Measurements from ENCODE around the gene RASAL1.

Gene RASAL1

DNA sequence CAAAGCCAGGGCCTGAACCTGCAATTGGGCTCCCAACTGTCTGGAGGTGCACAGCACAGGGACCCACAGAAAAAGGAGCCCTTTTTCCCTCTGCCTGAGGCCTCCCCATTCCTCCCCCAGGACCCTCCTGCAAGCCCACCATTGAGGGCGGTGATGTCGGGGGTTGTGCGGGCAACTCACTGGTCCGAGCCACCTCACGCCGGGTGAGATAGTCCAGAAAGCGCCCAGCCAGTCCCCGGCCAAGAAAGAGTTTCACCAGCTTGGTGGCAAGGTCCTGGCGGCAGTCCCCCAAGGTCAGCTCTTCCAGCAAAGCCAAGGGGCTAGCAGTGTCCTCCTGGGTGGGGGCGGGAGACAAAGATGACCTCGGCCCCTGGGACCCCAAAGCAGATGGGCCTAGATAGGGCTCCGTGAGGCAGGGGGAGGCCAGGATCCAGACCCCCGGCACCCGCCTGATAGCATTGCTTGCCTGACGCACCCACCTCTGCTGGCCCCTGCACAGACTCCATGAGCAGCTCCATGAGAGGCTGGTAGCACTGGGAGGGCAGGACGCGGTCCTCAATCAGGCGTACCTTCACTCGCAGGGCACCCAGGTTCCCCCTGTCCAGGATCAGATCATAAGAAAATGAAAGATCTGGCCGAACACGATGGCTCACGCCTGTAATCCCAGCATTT, 20.0 kb downstream of the RASAL1 start:
- DNase-seq (ENCODE audit: low spot score), result no peak

DNA sequence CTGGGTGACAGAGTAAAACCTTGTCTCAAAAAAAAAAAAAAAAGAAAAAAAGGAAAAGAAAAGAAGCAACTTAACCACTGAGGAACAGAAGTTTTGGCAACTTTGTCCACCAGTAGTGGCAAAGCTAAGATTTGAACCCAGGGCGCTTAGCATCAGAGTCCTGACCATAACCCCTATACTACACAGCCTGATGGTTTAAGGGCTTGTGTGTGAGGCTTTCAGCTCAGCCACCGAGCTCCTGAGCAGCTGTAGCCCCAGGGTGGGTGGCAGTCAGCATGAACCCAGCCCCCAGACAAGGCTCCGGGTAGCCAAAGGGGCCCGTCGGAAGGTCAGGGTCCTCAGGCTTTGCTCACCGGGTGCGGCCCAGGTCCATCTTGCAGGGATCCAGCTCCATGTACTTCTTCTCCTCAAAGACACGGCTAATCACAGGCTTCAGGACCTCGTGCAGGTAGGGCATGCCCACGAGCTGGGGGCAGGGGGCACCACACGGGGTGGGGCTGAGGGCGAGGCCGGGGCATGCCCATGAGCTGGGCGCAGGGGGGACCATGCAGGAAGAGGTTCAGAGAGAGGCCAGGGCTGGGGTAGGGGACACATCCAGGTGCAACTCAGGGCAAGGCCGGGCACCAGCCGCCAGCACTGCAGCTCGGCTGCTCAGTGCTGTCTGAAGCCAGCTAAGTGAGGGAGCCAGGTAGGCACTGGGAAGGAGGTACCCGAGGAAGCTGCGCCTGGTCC, 20.9 kb downstream of the RASAL1 start:
- no peak for DNase-seq (ENCODE audit: low spot score)

DNA sequence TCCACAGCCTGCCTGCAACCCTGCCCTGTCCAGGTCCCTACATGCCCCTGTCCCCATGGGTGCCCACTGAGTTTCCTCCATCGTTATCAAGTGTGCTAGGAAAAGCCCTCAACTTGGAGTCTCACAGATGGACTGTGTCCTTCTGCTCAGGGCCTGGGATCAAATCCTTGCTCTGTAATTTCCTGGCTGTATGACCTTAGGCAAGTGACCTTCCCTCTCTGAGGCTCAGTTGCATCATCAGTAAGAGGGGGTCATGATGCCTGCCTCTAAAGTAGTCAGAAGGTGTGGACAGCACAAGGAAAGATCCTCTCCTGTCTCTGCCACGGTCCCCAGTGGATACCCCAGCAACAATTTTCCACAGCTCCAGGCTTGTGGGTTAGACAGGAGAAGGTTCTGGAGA, 22.2 kb downstream of the RASAL1 start:
- no peak for DNase-seq (ENCODE audit: low spot score)

DNA sequence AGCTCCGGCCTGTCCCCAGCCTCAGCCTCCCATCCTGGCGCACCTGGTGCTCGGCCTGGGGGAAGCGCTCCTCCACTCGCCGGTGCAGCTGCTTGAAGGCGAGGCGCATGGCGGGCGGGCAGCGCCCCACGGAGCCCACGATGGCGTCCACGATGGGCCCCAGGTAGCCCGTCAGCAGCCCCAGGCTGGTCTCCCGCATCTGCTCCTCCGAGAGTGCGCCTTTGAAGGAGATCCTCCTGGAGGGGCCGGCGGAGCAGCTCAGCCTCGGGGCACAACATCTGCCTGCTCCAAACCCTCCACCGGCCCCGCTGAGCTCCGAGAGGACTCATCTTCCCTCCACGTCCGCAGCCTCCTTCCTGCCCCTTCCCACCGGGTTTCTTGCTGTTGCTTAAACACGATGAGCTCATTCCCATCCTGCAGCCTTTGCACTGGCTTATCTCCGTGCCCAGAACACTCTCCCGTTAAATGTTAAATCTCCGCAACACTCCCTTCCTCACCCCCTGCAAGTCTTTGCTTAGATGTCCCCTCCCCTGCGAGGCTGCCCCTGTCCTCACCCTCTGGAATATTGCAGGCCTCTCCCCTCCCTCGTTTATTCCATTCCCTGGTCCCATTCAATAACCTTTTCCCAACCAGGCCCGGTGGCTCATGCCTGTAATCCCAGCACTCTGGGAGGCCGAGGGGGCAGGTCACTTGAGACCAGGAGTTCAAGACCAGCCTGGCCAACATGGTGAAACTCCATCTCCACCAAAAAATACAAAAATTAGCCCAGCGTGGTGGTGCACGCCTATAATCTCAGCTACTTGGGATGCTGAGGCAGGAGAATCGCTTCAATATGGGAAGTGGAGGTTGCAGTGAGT, 23.3 kb downstream of the RASAL1 start:
- no peak for DNase-seq (ENCODE audit: low spot score)

DNA sequence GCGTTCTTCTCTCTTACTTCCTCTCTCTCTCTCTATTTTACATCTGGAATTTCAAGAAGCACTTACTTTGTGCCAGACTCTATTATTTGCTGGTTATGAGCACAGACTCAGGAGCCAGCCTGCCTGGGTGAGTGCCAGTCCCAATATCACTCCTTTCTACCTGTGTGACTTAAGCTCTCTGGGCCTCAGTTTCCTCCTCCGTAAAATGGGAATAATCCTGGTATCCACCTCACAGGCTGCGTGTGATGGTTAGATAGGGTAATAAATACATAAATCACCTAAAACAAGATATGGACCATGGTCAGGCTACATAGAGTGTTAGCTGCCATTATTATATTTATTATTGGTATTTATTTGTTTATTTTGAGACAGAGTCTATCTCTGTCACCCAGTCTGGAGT, 24.3 kb downstream of the RASAL1 start:
- no peak for DNase-seq (ENCODE audit: low spot score)

DNA sequence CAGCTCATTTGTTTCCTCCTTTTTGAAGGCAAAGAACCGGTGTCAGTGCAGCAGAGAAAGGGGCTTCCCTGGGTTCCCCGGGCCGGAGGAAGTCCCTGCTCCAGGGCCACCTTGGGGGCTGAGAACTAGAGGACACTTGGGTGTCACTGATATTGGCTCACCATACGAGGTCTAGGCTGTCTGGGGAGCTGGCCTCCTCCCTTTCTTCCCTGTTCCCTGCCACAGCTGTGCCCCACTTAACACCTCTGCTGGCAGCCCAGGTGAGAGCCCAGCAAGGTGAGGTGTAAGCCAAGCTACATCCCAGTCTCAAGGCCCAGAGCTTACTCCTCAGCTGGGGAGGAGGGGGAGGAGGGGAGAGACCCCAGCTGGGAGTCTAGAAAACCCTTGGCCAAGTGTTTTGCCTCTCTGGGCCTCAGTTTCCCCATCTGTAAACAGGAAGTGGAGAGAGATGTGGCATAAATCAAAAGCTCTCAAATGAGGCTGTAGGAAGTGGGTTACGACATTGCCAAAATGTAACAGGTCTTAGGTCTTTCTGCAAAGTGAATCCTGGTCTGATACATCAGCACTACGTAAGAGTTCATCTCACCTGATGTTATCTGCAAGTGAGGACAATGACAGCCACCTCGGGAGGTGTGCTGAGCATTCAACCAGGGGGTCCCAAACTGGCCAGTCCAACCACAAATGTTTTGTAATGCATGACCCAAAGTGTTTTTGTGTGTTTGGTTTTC, 25.5 kb downstream of the RASAL1 start:
- DNase-seq (ENCODE audit: low spot score), result no peak

DNA sequence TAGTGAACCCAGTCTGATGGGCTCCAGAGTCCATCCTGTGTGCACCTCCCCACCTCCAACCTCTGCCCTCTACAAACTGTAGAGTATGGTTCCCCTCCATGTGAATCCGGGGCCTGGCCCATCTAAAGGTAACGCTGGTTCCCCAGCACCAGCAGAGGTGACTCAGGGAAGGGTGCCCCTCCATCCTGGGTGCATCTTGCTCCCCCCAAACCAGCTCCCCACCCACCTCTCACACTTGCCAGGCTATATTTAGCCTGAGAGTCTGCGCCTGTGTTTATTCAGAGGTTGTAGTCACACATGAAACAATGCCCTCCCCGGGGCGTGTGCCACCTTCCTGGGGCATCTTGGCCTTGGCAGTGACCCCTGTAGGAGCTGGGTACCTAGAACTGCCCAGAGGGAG, 26.2 kb downstream of the RASAL1 start:
- DNase-seq (ENCODE audit: low spot score), result no peak

DNA sequence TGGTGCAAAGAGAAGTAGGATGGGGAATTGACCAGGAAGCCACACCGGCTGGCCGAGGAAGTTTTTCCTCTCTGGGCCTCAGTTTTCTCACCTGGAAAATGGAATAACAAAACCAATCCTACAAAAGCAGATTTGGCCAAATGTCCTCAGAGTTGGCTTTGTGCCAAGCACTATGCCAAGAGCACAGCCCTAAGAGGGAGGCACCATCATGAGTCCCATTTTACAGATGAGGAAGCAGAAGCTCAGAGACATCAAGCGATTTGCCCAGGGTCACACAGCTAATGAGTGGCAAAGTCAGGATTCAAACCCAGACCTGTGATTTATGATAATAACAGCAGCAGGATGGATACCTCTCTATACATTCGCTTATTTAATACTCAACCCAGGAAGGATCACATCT, 27.3 kb downstream of the RASAL1 start:
- no peak for DNase-seq (ENCODE audit: low spot score)

DNA sequence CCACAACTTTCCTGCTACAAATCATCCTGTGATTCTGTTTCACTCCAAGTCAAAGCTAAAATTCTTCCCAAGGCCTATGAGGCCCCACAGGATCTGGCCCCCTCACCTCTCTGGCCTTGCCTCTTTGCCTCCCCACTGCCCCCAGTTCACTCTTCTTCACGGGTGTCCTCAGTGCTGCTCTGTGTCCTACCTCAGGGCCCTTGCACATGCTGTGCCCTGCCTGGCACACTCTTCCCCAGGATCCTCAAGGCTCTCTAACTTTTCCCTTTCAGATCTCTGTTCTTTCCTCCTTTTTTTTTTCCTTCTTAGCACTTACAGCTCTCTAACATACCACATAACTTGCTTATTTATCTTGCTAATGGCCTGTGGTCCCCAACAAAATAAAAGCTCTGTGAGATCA, 29.2 kb downstream of the RASAL1 start:
- no peak for DNase-seq (ENCODE audit: low spot score)

DNA sequence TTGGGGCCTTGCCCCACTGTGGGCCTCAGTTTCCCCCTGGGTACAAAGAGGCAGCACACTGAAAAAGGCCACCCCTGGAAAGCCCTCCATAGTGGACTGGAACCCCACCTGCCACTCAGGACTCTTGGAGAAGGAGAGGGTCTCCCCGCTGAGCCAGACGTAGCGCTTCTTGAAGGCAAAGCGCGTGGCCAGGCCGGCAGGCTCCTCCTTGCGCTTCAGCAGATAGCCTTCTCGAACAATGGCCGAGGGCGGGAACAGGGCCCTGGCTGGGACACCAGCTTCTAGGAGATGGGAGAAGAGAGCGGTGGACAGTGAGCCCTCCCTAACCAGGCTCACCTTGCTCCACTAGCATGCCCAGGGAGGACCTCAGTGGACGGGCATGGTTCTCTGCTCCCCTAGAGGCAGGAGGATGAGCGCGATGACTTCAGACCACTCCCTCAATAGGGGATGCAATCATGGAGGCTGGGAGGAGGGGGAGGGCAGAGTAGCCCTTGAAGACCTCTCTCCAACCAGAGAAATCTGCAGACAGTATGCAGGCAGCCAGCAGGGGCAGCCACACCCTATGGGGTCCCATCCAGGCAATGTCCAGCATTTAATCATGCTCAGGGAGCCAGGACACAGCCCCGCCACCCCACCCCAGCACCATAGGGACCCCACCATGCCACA, 29.8 kb downstream of the RASAL1 start:
- DNase-seq (ENCODE audit: low spot score), result no peak

DNA sequence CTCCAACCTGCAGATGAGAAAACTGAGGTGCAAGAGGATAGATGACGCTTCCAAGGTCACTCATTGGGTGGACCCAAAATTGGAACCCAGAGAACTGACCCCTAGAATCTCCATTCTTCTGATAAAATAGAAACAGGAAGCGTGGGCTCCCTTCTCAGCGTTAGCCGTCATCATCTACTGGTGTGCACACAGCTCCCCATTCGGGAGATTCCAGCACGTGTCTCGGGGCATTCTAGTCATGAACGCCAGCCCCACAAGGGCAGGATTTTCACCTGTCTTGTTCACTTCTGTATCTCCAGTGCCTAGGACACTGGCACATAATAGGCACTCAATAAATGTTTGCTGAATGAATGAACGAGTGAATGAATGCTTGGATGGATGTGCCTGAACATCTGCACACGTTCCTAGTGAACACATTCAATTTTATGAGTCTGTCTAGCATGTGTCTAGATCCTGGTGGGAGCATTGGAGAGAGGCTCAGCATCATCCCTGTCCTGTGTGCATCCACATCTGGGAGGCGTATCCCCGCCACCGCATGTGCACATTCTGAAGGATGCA, 30.5 kb downstream of the RASAL1 start:
- no peak for DNase-seq (ENCODE audit: low spot score)

DNA sequence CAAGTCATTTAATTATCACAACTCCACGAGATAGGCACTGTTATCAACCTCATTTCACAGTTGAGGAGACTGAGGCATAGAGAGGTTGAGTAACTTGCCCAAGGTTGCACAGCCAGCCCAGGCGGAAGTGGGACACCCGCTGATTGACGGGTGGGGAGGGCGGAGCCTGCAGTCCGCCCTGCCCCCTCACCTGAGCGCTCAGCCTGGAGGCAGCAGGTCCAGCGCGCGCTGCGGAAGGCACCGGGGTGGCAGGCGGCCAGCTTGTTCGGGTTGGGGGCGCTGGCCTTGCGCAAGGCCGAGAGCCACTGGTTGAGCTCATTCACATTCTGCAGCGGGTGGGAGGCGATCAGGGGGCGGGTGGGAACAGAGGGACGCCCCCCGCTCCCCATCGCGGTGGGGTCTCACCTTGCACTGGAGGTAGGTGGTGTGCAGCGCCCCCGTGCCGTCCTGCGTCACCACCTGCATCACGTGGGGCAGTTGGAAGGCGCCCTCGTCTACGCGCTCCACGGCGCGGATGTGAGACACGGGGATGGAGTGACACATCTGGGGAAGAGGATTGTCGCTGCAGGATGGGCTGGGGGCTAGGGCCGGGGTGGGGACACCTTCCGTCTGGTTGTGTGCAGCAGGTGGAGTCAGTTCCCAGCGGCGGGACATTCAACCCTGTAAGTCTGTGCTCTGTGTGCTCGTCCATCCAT, 31.7 kb downstream of the RASAL1 start:
- DNase-seq (ENCODE audit: low spot score), result no peak

DNA sequence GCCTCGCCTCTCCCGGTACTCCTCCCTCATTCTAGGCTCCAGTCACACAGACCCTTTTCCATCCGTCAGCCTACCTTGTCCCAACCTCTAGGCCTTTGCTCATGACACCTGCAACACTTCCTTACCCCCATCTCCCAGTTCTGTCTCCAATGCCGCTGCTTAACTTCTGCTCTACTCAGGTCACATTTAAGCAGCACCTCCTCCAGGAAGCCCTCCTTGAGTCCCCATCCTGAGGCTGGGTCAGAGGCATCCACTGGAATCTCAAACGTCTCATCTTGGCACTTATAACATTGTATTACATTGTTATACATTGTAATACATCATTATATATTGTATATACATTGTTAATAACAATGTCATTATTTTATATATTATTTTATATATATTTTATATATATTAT, 32.8 kb downstream of the RASAL1 start:
- no peak for DNase-seq (ENCODE audit: low spot score)

DNA sequence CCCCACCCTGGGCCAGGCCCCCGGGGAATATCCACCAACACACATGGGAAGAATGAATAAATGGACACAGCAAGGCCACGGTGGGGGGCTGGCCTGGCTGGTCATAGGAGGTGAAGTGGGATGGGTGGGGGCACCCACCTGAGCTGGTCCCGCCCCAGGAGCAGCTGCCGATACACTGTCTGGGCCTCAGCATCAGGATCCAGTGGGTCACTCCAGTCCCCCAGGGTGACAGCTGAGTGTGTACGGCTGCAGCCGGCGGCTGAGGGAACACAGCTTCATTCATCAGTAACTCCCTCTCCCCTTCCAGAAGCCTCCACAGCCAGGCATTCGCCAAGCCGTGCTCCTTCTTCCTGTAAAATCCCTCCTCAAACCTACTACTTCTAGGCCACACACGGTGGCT, 33.8 kb downstream of the RASAL1 start:
- no peak for DNase-seq (ENCODE audit: low spot score)

DNA sequence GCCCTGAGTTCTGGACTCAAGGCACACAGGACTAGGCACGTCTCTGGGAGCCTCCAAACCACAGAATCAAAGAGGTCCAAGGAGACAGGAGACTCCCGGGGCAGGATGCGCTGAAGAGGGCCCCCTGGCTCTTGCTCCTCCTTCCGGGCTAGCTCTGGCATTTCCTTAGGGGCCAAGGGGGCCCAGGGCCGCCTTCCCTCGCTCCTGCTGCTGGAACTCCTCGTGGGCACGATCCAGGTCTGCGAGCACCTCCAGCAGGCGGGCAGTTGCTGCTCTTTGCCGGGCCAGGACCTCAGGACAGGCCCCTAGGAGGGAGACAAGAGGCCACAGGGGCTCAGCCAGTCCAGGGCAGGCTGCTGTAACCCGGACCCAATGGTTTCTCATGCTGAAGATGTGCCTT, 35.8 kb downstream of the RASAL1 start:
- DNase-seq (ENCODE audit: low spot score), result no peak

DNA sequence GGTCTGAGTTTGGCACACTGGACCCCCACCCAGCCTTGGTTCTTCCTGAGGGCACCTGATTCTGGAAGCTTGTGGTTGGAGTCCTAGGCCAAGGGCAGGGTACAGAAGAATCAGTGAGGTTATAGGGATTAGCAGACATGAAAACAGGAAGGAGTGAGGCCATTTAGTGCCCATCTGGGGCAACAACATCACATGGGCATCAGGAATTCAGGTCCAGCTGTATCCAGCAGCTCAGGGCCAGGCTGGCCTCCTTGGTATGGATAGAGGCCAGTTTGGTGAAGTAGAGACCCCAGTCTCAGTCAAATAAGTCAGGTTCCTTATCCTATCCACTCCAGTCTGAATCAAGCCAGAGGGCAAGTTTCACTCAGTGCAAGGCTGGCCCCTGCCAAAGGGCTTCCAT, 36.2 kb downstream of the RASAL1 start:
- DNase-seq (ENCODE audit: low spot score), result no peak

DNA sequence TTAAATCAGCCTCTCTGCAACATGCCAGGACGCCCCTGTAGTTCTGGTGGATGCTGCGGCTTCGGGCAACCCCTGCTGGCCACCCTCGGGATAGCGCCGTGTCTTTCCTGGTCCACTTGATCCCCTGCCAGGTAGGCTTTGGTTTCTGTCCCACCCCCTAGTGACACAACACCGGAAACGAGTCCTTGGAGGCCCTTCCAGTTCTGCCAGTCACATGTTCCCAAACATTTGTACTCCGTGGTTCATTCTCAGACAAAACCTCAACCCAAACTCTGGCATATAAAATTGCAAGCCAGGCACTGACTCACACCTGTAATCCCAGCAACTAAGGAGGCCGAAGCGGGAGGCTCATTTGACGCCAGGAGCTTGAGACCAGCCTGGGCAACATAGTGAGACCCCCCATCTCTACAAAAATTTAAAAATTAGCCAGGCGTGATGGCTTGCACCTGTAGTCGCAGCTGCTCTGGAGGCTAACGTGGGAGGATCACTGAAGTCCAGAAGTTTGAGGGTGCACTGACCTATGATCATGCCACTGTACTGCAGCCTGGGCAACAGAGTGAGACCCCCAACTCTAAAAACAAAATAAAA, 37.0 kb downstream of the RASAL1 start:
- DNase-seq (ENCODE audit: low spot score), result peak; percentile 92

DNA sequence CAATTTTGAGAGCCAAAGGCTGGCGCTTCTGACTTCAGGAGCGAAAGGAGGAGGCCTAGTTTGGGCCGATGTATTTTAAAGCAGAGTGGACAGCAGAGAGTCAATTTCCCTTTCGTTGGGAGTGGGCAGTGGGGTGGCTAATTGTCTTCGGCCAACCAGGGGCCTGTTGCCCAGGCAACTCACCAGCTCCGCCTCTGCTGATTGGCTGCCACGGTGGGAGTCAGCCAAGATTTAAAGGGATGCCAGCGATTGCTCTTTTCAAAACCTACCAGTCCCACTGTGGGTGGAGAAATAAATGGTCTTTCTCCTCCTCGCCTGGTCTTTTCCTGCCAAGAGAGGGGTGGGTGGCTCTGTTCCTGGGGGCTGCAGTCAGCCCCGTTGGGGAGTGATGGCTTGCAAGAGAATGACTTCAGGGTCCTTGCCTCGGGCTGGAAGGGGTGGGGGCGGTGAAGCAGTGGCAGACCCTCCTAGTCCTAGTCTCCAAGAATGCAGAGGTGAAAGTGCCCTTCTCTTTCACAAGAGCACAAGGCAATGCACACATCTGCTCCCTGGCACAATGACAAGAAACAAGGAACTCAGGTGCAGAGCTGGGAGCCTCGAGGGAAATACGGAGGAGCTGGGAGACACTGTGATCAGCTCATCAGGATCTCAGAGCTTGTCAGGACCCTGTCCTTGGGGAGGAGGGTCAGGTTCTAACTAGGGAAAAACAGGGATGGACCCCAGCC, 37.7 kb downstream of the RASAL1 start:
- peak; percentile 43 for DNase-seq (ENCODE audit: low spot score)

DNA sequence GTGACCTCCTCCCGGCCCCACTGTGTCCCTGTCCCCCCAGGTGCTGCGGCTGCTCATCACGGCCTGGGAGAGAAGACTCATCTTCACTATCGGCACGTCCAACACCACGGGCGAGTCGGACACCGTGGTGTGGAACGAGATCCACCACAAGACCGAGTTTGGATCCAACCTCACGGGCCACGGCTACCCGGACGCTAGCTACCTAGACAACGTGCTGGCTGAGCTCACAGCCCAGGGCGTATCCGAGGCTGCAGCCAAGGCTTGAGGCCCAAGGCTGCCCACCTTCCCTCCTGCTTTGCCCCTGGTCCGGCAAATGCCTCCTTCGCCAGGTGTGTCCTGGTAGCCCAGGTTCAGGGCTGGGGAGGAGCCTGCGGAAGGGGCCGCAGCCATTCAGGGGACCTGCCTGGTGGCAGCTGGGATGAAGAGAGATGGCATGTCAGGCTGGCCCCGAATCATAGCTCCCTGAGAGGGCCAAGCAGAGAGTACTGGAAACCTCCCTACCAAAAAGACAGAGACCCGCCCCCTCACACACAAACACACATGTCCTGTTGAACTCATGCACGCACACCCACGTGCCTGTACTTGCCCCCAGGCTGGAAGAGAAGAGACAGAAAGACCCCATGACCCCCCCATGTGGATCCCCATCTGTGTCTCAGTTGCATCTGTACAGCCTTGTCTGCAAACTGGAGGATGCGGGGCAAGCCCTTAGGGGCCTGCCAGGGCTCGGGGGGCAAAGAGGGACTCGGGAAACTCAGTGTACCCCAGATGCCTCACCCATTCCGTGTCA, 38.7 kb downstream of the RASAL1 start:
- no peak for DNase-seq (ENCODE audit: low spot score)
